Hepatocyte (in vitro differentiated cells): ENCODE measurements around the gene RPS6KA5.

Experiments
- EZH2 ChIP-seq: fragments of 200-600 bp; sonication (generic); IDR thresholded peaks from 2 replicates; pipeline ENCODE4 v1.6.1; 2016; ENCODE audit warnings: antibody characterized with exemption, mild to moderate bottlenecking, borderline replicate concordance
- EZH2phosphoT487 ChIP-seq: fragments of 200-600 bp; sonication (generic); IDR thresholded peaks from one replicate; pipeline ENCODE4 v1.6.1; 2018; ENCODE audit warnings: antibody characterized with exemption, mild to moderate bottlenecking, low read depth, moderate library complexity; ENCODE audit not compliant: unreplicated experiment, severe bottlenecking
- TF ChIP-seq, protein P1 (sequence below): fragments of 200-600 bp; sonication (generic); IDR thresholded peaks from 2 replicates; pipeline ENCODE4 v1.5.1; 2016; ENCODE audit warnings: antibody characterized with exemption, mild to moderate bottlenecking; ENCODE audit not compliant: poor library complexity

DNA sequence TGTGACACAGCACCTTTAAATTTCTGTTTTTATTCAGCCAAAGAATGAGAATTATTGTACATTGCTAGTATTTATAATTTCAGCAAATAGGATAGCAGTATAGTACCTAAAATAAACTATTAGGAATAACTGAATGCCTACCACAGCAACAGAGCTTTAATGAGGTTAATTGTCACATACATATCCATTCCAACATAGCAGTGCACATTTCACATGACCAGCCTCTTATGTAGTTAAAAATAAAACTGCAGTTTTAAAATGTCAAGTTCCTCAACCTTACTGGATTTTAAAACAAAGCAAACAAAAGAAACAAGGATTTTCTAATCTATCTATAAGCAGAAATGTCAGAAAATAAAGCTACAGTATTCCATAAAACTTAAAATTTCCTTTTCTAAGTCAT is 193.6 kb downstream of the RPS6KA5 start:
- TF ChIP-seq, protein P1, sequence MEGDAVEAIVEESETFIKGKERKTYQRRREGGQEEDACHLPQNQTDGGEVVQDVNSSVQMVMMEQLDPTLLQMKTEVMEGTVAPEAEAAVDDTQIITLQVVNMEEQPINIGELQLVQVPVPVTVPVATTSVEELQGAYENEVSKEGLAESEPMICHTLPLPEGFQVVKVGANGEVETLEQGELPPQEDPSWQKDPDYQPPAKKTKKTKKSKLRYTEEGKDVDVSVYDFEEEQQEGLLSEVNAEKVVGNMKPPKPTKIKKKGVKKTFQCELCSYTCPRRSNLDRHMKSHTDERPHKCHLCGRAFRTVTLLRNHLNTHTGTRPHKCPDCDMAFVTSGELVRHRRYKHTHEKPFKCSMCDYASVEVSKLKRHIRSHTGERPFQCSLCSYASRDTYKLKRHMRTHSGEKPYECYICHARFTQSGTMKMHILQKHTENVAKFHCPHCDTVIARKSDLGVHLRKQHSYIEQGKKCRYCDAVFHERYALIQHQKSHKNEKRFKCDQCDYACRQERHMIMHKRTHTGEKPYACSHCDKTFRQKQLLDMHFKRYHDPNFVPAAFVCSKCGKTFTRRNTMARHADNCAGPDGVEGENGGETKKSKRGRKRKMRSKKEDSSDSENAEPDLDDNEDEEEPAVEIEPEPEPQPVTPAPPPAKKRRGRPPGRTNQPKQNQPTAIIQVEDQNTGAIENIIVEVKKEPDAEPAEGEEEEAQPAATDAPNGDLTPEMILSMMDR, result no peak
- no peak for TF ChIP-seq EZH2
- no peak for TF ChIP-seq EZH2phosphoT487
